GM21529 (cell line): ENCODE results near the gene COBL.

Experiments used
- ATAC-seq: cut with Tn5 transposase; IDR thresholded peaks from one replicate; pipeline ENCODE4 v1.9.1; 2021; ENCODE audit not compliant: unreplicated experiment

The COBL gene

DNA sequence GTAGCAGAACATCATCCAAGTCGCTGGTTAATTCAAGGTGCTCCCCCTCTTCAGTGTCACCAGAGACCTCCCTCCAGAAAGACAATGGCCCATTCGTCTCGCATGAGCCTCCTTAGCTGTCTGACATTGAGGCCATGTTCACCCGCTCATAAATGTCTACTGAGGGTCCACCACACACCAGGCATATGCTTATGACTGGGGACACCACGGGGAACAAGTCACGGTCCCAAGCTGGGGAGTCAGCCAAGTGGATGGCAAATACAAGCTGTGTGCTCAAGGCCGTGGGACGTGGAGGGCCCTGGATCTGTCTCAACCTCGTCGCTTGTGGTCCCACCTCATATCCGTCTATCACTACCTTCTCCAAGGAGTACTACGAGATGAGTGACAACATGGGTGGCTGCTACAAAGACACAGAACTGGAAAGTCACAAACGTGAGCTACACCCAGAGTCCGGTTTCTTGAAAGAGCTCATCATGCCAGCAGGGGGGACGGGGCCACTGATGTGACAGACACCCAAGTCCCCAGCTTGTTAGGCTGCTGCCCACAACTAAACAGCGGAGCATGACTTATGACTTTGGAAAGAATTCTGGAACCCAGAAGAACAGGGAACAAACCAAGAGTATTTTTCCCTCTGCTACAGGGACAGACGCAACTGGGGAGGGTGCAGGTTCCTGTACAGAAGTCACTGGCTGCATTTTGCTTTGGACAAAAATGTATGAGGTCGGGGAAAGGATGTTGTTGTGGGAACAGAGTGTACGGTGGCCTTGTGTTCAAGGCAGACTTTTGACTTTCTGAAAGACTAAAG, 189.6 kb downstream of the COBL start:
- ATAC-seq: no peak

DNA sequence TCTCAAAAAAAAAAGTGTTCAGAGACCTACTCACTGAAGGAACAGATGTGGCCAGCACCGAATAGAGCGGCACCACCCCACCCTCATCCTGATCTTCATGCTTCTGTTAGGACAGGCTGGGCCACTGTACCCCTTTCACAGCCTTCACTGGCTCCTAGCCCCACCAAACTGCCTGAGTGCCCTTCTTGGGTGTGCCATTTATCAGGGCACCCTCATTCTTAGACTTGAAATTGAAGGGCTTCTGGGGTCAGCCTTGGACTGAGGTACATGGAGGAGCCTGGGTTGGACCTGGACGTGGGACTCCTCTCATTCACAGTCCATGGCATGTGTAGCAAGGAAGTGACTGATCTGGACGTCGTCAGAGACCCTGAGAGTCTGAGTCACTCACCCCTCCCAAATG, 190.3 kb downstream of the COBL start:
- no peak for ATAC-seq

DNA sequence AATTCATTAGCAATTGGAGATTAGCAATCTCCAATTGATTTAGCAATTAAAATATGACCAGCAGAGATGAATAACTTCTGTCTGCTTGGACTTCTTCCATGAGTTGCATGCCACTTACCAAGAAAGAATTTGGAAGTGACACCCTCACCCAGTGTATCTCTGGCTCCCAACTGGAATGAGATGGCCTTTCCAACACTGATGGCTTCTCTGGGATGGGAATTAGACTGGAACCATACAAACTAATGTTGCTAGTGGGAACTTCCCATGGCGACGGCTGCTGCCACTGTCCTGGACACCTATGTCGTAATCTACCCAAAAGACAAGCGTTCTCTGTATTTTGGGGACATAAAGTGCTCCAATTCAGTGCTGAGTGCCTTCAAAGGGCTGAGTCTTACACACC, 192.3 kb downstream of the COBL start:
- ATAC-seq: no peak

- no peak for ATAC-seq
Measured at GRCh38 chr7:51123322-51124019, 193.1 kb downstream of the COBL start.

DNA sequence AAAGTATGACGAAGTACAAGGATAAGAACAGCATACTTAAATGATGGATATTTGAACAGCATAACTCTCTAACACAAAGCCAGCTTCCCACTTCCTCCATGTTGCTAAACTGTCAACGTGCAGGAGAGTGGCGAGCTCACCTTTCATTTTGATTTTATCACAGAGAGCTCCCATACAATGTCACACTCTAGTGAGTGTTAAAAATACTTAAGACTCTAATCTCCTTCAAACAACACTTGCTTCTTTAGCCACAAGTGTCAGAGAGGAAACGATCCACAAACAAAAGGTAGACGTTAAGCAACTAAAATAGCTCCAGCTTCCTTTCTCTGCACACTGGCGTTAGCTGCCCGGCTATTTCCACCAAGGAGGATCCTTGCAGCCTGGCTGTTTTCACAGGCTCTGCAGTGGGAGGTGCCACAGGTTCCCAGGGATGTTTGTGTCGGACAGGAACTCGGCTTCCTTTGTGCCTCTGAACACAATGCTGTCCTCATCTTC, 194.6 kb downstream of the COBL start:
- ATAC-seq: no peak

GRCh38 chr7:51121036-51121790, 195.4 kb downstream of the COBL start:
- no peak for ATAC-seq

- no peak for ATAC-seq
Measured at GRCh38 chr7:51118628-51119027, 198.0 kb downstream of the COBL start.

DNA sequence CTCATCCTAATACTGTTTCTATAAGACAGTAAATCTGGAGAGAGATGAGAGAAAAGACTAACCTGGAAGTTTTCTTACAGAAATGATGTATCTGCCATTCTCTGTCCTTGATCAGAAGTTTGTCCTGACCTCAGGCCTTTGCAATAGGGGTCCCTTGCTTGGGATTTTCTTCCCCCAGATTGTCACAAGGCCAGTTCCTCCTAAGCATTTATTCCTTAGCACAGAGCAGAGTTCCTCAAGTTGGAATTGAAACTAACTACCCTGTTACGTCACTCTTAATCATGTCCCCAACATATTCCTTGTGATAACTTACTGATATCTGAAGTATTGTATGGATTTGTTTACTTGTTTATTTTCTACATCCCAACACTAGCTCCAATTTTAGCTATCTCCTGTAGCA, 202.1 kb downstream of the COBL start:
- ATAC-seq: no peak

DNA sequence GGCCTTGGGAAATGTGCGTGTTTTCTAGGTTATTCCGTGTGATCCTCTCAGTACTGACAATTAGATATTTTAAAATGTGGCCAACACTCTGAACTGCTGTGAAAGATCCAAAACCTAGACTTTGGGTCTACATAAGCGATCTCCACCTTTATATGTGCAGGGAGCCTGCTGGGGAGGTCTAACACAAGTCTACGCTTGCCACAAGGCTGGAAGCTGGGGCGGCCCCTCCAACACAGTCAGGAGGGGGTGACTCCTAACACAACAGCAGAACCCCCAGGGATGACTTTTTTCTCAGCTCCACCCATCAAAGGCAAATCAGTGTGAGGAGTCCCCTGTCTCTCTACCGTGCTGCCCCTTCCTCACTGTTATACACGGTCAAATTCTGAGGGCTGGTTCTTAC, 202.6 kb downstream of the COBL start:
- ATAC-seq: no peak

DNA sequence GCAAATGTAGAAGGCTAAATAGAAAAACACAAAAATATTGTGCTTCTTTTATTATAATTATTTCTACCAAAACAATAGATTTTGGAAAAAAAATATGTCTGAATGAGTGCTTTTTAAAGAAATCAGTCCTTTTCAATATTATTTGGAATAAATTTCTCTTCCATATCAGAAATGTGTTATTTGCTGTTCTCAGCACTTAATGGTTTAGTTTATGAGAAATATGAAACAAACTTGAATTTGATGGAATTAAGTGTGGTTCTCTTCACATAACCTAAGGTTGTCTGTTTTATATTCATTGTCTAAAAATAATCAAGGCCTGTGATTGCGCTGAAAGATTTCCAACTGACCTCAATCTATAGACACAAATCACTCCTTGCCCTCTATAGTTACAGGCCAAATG, 203.0 kb downstream of the COBL start:
- ATAC-seq: no peak

GRCh38 chr7:51111241-51111940, 205.2 kb downstream of the COBL start:
- ATAC-seq: no peak

DNA sequence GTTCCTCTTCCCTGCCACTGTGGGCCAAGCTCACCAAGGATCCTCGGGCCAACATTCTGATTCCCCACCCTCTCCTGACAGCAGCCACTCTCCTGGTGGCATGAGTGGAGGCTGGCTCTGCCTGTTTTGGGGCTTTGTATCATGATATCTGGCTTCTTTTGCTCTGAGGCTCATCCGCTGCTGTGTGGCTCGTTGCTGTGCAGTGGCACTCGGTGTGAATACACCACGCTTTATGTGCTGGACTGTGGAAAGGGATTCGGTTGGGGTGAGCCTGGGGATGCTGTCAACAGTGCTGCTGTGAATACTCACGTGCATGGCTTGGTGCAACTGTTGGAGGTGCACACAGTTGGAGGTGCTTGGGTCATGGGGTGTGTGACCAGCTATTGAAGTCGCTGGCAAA, 208.5 kb downstream of the COBL start:
- ATAC-seq: no peak

GRCh38 chr7:51104278-51104677, 212.3 kb downstream of the COBL start:
- no peak for ATAC-seq

DNA sequence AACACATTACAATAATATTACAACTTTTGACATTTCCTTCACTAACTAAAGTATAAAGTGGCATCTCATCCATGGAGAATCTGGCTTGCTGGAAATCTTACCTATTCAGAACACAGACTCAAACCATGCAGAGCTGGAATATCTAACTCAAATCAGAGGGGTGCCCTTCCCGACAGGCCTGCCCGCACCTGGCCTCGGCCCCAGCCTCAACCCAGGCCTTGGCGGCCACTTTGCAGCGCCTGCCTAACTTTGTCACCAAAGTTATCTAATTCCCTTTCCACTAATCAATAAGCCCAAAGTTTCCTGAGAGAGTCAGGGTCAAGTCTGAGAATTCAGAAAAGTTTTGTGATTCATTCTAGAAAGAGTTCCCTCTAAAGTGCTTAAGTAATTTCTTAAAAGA, 212.9 kb downstream of the COBL start:
- no peak for ATAC-seq

DNA sequence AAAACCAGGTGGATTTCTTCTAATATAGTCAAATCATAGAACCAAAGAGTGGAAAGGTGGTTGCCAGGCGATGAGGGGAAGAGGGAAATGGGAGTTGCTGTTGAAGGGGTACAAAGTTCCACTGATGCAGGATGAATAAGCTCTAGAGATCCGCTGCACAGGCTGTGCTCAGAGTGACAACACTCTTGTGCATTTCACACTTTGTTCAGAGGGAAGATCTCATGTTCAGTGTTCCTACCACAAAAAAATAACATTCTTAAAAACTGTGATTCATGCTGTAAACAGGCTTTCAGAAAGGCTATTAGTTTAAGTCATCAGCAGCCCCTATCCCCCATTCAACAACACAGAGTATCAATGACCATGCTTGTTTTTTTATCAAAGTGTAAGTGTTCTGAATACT, 213.8 kb downstream of the COBL start:
- no peak for ATAC-seq

- no peak for ATAC-seq
Measured at GRCh38 chr7:51101111-51101757, 215.4 kb downstream of the COBL start.

DNA sequence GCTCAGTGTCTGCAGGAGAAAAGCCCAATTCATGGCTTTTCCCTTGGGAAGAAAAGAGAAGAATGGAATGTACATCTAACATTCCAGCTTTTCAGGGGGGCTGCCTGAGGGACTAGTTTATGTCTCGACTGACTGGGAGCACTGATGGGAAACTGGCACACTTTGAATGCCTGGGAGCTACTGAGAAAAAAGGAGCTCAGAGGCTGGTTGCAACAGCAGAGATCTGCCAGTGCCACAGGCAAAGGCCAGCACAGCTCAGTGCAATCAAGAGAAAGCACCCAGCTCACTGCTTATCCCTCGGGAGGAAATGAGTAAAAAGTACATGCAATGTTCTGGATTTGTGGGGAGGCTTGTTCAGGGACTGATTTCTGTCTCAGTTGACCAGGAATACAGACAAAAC, 226.2 kb downstream of the COBL start:
- no peak for ATAC-seq

GRCh38 chr7:51085034-51085692, 231.4 kb downstream of the COBL start:
- ATAC-seq: no peak

- no peak for ATAC-seq
Measured at GRCh38 chr7:51084121-51084520, 232.5 kb downstream of the COBL start.

GRCh38 chr7:51082940-51083533, 233.6 kb downstream of the COBL start:
- ATAC-seq: no peak
